RWPE1 (cell line): ENCODE results near the gene TMEM123.

ENCODE experiments used
- CTCF ChIA-PET: fragments of 350-600 bp; sonication (Branson Sonifier 250); formaldehyde crosslinking; extraction: SDS; loops from one replicate; lab custom pipeline; 2021; lab: Yijun Ruan, JAX
- POLR2A ChIA-PET: fragments of 400-600 bp; formaldehyde crosslinking; extraction: SDS; loops from one replicate; lab custom pipeline; 2020; ENCODE audit warnings: antibody characterized with exemption; ENCODE audit not compliant: low non-redundant PET; lab: Yijun Ruan, JAX
- DNase-seq: peaks from one replicate; pipeline ENCODE4 v3.0.0; 2012; ENCODE audit warnings: low spot score
- H3K27ac ChIP-seq: fragments of 450-650 bp; 2 replicates; pipeline ENCODE4 v1.5.1; 2017
- CTCF ChIP-seq: fragments of 450-650 bp; conservative IDR thresholded peaks from 2 replicates; pipeline ENCODE4 v1.5.1; 2017; ENCODE audit warnings: low read depth, mild to moderate bottlenecking

TMEM123 gene

GRCh38 chr11:102486584-102486983, 34.0 kb upstream of the TMEM123 start:
- no peak overlapping the region for H3K27ac ChIP-seq
- TF ChIP-seq CTCF = no peak
- ChIA-PET POLR2A (no interaction called here), CTCF (interaction anchor here (0.7 kb wide), 1 partner anchor 22 kb away, joined by 3 read pairs; no protein-coding TSS in a partner anchor)
- DNase-seq = no peak

- ChIA-PET CTCF (no interaction called here), POLR2A (no interaction called here)
- no peak for DNase-seq
- TF ChIP-seq CTCF = no peak
- H3K27ac ChIP-seq = no peak overlapping the region
Observed at GRCh38 chr11:102485095-102485722, 32.6 kb upstream of the TMEM123 start.

- no peak for TF ChIP-seq CTCF
- POLR2A ChIA-PET = no interaction called here
Observed at GRCh38 chr11:102482433-102482832, 29.9 kb upstream of the TMEM123 start.

GRCh38 chr11:102479733-102480132, 27.2 kb upstream of the TMEM123 start:
- CTCF ChIA-PET = interaction anchor here (0.5 to 1.2 kb wide), 3 partner anchors 18 to 318 kb away, joined by 3 to 5 read pairs (median 4); no protein-coding TSS in a partner anchor
- TF ChIP-seq CTCF = no peak
- no peak for DNase-seq
- no peak overlapping the region for H3K27ac ChIP-seq
- POLR2A ChIA-PET = no interaction called here

More at GRCh38 chr11:102482433-102482832, 29.9 kb upstream of the TMEM123 start:
- H3K27ac ChIP-seq = no peak overlapping the region
- CTCF ChIA-PET = interaction anchor here (0.6 kb wide), 1 partner anchor 254 kb away, joined by 3 read pairs; no protein-coding TSS in a partner anchor
- no peak for DNase-seq

- CTCF ChIA-PET = no interaction called here
- H3K27ac ChIP-seq = no peak overlapping the region
- POLR2A ChIA-PET = no interaction called here
- DNase-seq = no peak
- TF ChIP-seq CTCF = no peak
Observed at GRCh38 chr11:102478673-102479299, 26.2 kb upstream of the TMEM123 start.

GRCh38 chr11:102476812-102477211, 24.2 kb upstream of the TMEM123 start:
- ChIA-PET CTCF (interaction anchor here (1.1 kb wide), 1 partner anchor 86 kb away, joined by 5 read pairs; no protein-coding TSS in a partner anchor), POLR2A (no interaction called here)
- DNase-seq = no peak
- TF ChIP-seq CTCF = no peak
- H3K27ac ChIP-seq = no peak overlapping the region
